ENCODE results near the gene DVL2.

Gene DVL2

DNA sequence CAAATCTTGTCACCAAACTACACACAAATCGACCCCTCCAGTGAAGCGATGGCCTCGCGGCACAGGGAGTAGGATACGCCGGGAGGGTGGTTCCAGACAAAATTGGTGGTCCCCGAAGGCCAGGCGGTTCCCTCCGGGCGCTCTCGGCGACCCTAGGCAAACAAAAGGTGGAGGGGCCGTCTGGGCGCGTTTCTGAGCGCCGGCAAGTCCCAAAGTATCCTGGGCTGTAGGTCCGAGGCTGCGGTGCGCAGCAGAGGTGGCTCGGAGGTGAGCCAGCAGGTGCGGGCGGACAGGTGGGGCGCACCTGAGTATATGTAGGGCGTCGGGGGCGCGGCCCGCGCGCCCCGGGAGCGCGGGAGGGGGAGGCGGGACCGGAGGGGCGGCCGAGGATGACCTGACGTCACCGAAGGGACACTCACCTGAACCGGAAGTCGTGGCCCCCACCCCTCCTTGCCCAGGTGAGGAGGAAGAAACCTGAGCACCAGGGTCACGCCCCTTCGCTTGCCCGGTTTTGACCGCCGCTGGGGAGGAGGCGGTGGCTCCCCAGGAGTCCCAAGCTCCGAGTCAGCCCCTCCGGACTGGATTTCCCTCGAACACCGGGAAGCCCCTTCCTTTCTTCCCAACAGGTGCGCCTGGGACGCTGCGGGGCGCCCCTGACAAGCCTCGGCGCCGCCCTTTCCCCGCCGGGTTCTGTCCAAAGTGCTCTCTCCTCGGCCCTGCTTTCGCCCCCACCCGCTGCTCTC is 28.0 kb upstream of the DVL2 start, which contains the start of gene CLDN7:
CLDN7 (minus strand) TSS at position 287 of the 743 bp plus-strand sequence. CDS start 435 bp downstream, outside the sequence.
- Mint-ChIP-seq H3K4me1 (peaks cover 11% of the 10 kb centered on the region), H3K9me3 (no peaks in the 10 kb centered on the region), H3K4me3 (peak within 1 kb of the TSS; percentile 80 to 90 (median 89)), H3K27ac (peak within 1 kb of the TSS; percentile 70 to 98 (median 91)), H3K36me3 (ENCODE audit: low read depth) (peaks cover 19% of the 10 kb centered on the region), H3K27me3 (ENCODE audit: low read depth) (peaks cover 78% of the 10 kb centered on the region)
- TF ChIP-seq, protein P1, sequence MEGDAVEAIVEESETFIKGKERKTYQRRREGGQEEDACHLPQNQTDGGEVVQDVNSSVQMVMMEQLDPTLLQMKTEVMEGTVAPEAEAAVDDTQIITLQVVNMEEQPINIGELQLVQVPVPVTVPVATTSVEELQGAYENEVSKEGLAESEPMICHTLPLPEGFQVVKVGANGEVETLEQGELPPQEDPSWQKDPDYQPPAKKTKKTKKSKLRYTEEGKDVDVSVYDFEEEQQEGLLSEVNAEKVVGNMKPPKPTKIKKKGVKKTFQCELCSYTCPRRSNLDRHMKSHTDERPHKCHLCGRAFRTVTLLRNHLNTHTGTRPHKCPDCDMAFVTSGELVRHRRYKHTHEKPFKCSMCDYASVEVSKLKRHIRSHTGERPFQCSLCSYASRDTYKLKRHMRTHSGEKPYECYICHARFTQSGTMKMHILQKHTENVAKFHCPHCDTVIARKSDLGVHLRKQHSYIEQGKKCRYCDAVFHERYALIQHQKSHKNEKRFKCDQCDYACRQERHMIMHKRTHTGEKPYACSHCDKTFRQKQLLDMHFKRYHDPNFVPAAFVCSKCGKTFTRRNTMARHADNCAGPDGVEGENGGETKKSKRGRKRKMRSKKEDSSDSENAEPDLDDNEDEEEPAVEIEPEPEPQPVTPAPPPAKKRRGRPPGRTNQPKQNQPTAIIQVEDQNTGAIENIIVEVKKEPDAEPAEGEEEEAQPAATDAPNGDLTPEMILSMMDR (IDR thresholded peaks at IDR 0.05; ENCODE audit: unreplicated experiment in 3 of 3) = no peak

DNA sequence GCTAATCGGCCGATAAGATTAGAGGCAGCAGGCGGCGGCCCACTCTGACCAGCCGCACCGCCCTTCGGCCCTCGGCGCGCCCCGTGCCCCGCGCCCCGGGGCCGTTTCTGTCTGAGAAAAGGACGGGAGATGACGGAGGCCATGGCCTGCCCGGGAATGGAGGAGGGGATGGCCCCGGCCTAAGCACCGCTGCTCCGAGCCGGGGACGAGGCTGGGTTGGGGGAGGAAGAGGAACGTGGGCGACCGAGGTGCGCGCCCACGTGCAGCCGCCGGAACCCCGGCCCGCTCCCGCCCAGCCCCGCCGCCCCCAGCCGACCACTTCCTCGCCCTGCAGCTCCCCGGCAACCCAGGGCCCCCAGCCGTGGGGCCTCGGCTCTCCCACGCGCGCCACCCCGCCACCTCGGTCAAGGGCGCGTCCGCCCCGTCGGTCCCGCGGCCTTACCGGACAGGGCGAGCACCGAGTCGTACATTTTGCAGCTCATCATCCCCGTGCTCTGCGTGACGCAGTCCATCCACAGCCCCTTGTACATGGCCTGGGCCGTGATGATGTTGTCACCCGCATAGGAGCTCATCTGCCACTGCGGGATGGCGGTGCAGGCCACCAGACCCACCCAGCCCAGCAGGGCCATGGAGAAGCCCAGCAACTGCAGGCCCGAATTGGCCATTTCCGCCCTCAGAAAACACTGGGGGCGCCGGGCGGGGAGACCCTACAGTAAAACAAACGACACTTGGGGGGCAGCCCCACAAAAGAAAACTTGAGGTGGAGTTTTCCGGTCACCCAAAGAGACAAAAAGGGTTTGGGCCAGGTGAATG is 27.3 kb upstream of the DVL2 start:
- Mint-ChIP-seq H3K4me1 (peaks cover 11% of the 10 kb centered on the region), H3K27me3 (ENCODE audit: low read depth) (peaks cover 74% of the 10 kb centered on the region), H3K9me3 (no peaks in the 10 kb centered on the region), H3K4me3 (peak overlapping the region; percentile 77 to 90 (median 80)), H3K27ac (peak overlapping the region in 1 of 3 experiments; percentile 84), H3K36me3 (ENCODE audit: low read depth) (peaks cover 27% of the 10 kb centered on the region)
- TF ChIP-seq, protein P1 (IDR thresholded peaks at IDR 0.05; ENCODE audit: unreplicated experiment in 3 of 3) = no peak

DNA sequence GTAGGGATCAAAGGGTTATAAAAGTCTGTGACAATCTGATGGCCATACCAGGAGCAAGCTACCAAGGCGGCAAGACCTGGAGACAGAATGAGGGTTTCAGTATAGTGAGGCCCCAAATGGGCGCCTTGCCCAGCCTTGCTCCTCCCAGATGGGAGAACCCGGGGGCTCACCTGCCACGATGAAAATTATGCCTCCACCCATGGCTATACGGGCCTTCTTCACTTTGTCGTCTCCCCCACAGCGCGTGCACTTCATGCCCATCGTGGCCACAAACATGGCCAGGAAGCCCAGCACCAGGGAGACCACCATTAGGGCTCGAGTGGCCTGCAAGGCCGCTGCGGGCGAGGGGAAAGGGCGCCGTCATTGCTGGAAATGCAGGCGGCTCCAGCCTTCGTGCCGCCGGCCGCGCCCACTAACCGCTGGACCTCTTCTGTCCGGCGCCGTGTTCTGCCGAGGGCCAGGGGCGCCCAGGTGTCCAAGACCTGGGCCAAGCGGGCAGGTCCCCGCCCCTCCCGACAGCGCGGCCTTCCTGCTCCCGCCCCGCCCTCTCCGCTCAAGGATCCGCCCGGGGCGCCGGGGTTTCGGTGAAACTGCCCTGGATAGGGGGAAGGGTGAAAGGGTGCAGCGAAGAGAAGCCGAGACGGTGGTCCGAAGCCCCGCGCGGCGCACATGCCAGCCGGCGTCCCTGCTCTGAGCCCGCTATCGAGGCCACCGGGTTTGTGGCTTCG is 26.5 kb upstream of the DVL2 start:
- H3K4me1 Mint-ChIP-seq = peaks cover 11% of the 10 kb centered on the region
- TF ChIP-seq, protein P1 (IDR thresholded peaks at IDR 0.05; ENCODE audit: unreplicated experiment in 3 of 3) = no peak
- H3K9me3 Mint-ChIP-seq = no peaks in the 10 kb centered on the region
- H3K27me3 Mint-ChIP-seq (ENCODE audit: low read depth) = peaks cover 68% of the 10 kb centered on the region
- peak overlapping the region in 2 of 3 experiments; percentile 18 to 75 for H3K27ac Mint-ChIP-seq
- H3K4me3 Mint-ChIP-seq = peak overlapping the region; percentile 54 to 77 (median 76)
- H3K36me3 Mint-ChIP-seq (ENCODE audit: low read depth) = peaks cover 32% of the 10 kb centered on the region

DNA sequence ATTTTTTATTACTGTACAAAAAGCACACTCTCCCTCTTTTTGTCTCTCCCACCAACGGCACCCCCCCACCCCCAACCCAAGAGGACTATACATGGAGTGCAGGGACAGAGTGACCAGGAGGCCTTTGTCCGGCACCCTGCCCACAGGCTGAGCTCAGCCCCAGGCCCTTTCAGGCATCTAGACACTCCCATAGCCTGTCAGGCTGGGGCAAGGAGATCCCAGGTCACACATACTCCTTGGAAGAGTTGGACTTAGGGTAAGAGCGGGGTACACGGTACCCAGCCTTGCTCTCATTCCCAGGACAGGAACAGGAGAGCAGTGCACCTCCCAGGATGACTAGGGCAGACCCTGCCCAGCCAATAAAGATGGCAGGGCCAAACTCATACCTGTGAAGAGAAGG is 25.8 kb upstream of the DVL2 start:
- peaks cover 11% of the 10 kb centered on the region for H3K4me1 Mint-ChIP-seq
- TF ChIP-seq, protein P1 (IDR thresholded peaks at IDR 0.05; ENCODE audit: unreplicated experiment in 3 of 3) = no peak
- H3K36me3 Mint-ChIP-seq (ENCODE audit: low read depth) = peaks cover 32% of the 10 kb centered on the region
- peaks cover 61% of the 10 kb centered on the region for H3K27me3 Mint-ChIP-seq (ENCODE audit: low read depth)
- peak overlapping the region; percentile 54 to 76 (median 63) for H3K4me3 Mint-ChIP-seq
- H3K9me3 Mint-ChIP-seq = no peaks in the 10 kb centered on the region
- H3K27ac Mint-ChIP-seq = peak overlapping the region in 2 of 3 experiments; percentile 18 to 37

DNA sequence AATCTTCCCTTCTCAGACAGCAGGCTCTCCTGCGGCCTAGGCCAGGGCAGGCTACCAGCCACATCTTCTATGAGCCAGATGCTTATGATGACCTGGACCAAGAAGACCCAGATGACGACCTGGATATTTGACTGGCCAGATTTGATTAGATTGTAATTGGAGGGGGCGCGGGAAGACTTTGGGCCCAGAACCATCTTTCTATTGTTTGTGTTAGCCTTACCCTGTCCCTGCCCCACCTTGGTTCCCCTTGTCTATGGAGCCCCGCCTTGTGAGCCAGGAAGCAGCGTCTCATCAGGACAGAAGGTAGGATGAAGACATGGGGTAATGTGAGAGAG is 25.2 kb upstream of the DVL2 start:
- Mint-ChIP-seq H3K36me3 (ENCODE audit: low read depth) (peaks cover 37% of the 10 kb centered on the region), H3K27ac (peak overlapping the region in 1 of 3 experiments; percentile 79), H3K27me3 (ENCODE audit: low read depth) (peaks cover 55% of the 10 kb centered on the region), H3K4me3 (peak overlapping the region; percentile 24 to 65 (median 44)), H3K9me3 (no peaks in the 10 kb centered on the region), H3K4me1 (peaks cover 11% of the 10 kb centered on the region)
- TF ChIP-seq, protein P1 (IDR thresholded peaks at IDR 0.05; ENCODE audit: unreplicated experiment in 3 of 3) = no peak
